NCI-H2107 (cell line): ENCODE measurements around the gene RASSF4.
"Not testable (repeated sequence)": the region's sequence is repeated elsewhere in the genome, so short reads cannot be mapped to it uniquely, and the experiment has no call there.

Experiments used
- DNase-seq: peaks from one replicate; lab custom pipeline; 2025; lab: John Stamatoyannopoulos, UW

The RASSF4 gene

GRCh38 chr10:45004661-45005060 is 45.1 kb downstream of the RASSF4 start:
- DNase-seq = no peak

DNA sequence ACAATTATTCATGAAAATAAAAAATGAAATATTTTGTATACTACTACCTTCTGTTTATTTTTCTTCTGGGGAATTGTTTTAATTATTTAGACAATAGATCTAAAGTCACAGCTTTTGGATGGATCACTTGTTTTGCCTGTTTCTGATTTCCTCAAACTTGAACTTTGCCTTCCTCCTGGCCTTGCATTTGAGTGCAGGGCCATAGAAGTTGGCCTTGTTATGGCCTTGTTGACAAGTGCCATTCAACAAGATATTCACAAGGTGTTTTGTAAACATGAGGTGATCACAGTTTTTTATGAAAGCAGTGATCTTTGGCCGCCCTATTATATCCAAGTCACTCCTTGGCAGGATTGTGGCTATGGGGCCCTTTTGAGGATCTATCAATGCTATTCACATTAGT is 45.7 kb downstream of the RASSF4 start:
- DNase-seq = no peak

- DNase-seq = no peak
Observed at GRCh38 chr10:45006276-45007030, 46.9 kb downstream of the RASSF4 start.

DNA sequence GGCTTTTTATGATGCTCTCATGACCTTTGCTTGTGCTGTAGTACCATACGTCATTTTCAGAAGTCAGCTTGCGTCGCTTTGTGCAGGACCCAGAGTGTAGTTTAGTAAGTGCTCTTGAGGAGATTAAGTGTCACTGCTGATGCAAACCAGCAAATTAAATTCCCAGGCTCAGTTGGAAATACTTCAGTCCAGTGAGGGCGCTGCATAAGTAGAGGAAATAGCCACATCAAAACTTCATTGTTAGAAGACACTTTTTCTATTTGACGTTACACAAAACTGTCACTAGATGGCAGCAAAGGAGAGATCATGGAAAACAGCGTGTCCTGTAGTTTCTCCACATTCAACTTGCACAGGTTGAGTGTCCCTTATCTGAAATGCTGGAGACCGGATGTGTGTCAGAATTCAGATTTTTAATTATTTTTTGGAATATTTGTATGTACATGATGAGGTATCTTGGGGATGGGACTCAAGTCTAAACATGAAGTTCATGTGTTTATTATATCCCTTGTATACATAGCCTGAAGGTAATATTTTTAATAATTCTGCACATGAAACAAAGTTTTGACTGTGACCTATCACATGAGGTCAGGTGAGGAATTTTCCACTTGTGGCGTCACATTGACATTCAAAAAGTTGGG is 49.0 kb downstream of the RASSF4 start:
- DNase-seq = peak; percentile 32

GRCh38 chr10:45014557-45014956 is 55.0 kb downstream of the RASSF4 start:
- not testable (repeated sequence) for DNase-seq

GRCh38 chr10:45015590-45015989 is 56.0 kb downstream of the RASSF4 start:
- no peak for DNase-seq

GRCh38 chr10:45023426-45023825 is 63.8 kb downstream of the RASSF4 start:
- DNase-seq = no peak

- DNase-seq = no peak
Observed at GRCh38 chr10:45034301-45034700, 74.7 kb downstream of the RASSF4 start.

GRCh38 chr10:45035673-45036072 is 76.1 kb downstream of the RASSF4 start:
- no peak for DNase-seq

DNA sequence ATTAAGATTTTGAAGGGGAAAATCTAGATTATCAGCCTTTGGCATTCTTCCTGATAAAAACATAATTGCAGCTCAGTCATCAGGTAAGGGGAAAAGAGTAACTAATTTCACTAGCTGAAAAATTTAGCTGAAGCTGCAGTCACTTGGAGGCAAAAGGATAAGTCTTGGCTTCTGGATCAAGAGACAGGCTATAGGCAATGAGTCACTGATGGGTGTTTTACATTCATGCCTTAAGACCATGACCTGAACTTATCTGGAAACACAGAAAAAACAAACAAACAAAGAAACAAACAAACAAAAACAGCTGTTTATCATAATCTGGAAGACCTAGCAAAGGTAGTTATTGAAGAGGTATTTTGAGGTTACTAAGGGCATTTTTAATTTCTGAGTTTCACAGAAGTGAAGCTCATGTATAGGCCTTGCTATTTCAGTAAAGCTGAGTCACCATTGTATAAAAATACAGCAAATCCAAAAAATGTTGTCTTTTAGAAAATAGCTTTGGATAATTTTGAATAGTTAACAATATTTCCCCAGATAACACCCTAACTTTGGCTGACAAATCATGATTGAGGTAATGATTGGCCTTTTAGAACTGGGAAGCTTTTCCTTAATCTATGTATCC is 81.4 kb downstream of the RASSF4 start:
- DNase-seq = no peak

DNA sequence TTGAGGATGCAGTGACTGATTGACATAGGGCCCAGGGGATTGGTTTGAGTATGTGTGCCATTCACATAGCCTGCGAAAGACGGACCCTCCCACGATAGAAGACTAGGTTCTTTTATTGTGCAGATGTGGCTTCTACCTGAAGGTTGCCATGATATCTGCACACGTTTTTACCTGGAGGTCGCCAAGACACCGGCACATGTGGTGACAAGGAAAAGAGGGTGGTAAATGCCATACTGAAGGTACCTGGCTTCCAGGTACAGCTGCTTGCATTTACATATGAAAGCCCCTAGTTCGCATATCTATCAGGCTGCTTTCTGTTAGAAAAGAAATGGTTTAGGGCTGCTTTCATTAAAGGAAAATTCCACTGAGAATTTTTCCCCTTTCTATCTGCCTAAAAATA is 84.7 kb downstream of the RASSF4 start:
- DNase-seq = no peak
